K562 (cell line): Measurements from ENCODE around the gene TMEM131. TPM values are rescaled to one million over a fixed set of nuclear protein-coding genes. Genes with fewer than 3 reads are reported as not detected.

Source experiments
- BCLAF1 ChIP-seq, 2 experiments: fragments of 450-650 bp in 1 of 2; IDR thresholded peaks; 2 replicates each; pipeline ENCODE4 v1.6.1; 2011 to 2017; ENCODE audit warnings: low read depth in 2 of 2, antibody characterized with exemption in 1 of 2, borderline replicate concordance in 1 of 2, low read length in 1 of 2, mild to moderate bottlenecking in 1 of 2, mixed read lengths in 1 of 2; ENCODE audit not compliant: control insufficient read depth in 1 of 2
- CAMTA2 ChIP-seq: fragments of 250-450 bp; sonication (Bioruptor Pico); conservative IDR thresholded peaks from 2 replicates; pipeline ENCODE4 v1.5.1; 2022
- FUS ChIP-seq: fragments of 200-400 bp; formaldehyde crosslinking; optimal IDR thresholded peaks from 2 replicates; pipeline ENCODE3; 2017; ENCODE audit warnings: low read depth, low read length
- HEY1 ChIP-seq: fragments of 250-450 bp; sonication (Bioruptor Pico); IDR thresholded peaks from 2 replicates; pipeline ENCODE4 v1.5.0; 2020; ENCODE audit warnings: mild to moderate bottlenecking, moderate library complexity, borderline replicate concordance
- HLTF ChIP-seq: fragments of 450-650 bp; IDR thresholded peaks from 2 replicates; pipeline ENCODE4 v1.6.1; 2016
- THRAP3 ChIP-seq: fragments of 450-650 bp; IDR thresholded peaks from 2 replicates; pipeline ENCODE4 v1.6.1; 2016; ENCODE audit warnings: mild to moderate bottlenecking, inconsistent platforms, borderline replicate concordance
- ZBTB8A ChIP-seq: fragments of 450-650 bp; IDR thresholded peaks from 2 replicates; pipeline ENCODE4 v1.6.1; 2018; ENCODE audit warnings: mild to moderate bottlenecking, moderate library complexity; ENCODE audit not compliant: partially characterized antibody
- ZNF175 ChIP-seq: fragments of 200-800 bp; sonication (Bioruptor generic); IDR thresholded peaks from 2 replicates; pipeline ENCODE4 v1.6.1; 2016; ENCODE audit warnings: low read depth, mild to moderate bottlenecking, missing genetic modification characterization, missing compliant biosample characterization
- ZNF41 ChIP-seq: fragments of 250-450 bp; sonication (Bioruptor Pico); conservative IDR thresholded peaks from 2 replicates; pipeline ENCODE4 v1.4.0; 2020; ENCODE audit warnings: mild to moderate bottlenecking
- ZNF707 ChIP-seq: fragments of 250-450 bp; sonication (Bioruptor Pico); conservative IDR thresholded peaks from 2 replicates; pipeline ENCODE4 v1.8.0; 2022; ENCODE audit warnings: inconsistent platforms, mild to moderate bottlenecking, moderate library complexity
- polyA plus RNA-seq, 8 experiments: library from polyadenylated mRNA; depleted of rRNA in 4 of 8; stranded (reverse) in 5 of 8; unstranded in 3 of 8; fragments of >200 nt; fragmentation: Nextera tagmentation in 2 of 8; fragmentation: Illumina TruSeq in 1 of 8; extraction: Ambion mirVana in 2 of 8; extraction: Trizol in 1 of 8; gene quantifications; 2 replicates each; pipeline versions ENCODE4 v1.2.1 to v1.2.3, GENCODE V29; 2011 to 2014; ENCODE audit warnings: inconsistent platforms in 1 of 8, missing spikeins in 1 of 8
- total RNA-seq, 7 experiments: library from RNA; depleted of rRNA in 6 of 7; stranded (reverse); fragments of >200 nt in 6 of 7; fragmentation: Illumina TruSeq in 2 of 7; extraction: Trizol in 2 of 7; gene quantifications; 2 replicates each; pipeline versions ENCODE4 v1.2.1 to v1.2.3, GENCODE V29; 2011 to 2021; ENCODE audit warnings: low replicate concordance in 1 of 7
- TF ChIP-seq, protein P1 (sequence below): fragments of 450-650 bp; IDR thresholded peaks from 2 replicates; pipeline ENCODE4 v1.6.1; 2016; ENCODE audit warnings: antibody characterized with exemption

TMEM131 gene
- total and polyA plus RNA-seq, 9 of the 15 experiments (the other 6 are each of a cell fraction or from before 2014, with no cell fraction given) = 2.5 to 21.1 (median 12.4) TPM

GRCh38 chr2:98034745-98035144 lies 39.0 kb upstream of the TMEM131 start (continued):
- TF ChIP-seq THRAP3 (no peak), ZNF707 (no peak), ZNF41 (no peak), HEY1 (CRISPR knock-in tag) (no peak), CAMTA2 (CRISPR knock-in tag) (no peak), ZNF175 (CRISPR knock-in tag) (no peak), HLTF (no peak), BCLAF1 (IDR thresholded peaks at IDR 0.05; ENCODE audit: borderline replicate concordance in 1 of 2, control insufficient read depth in 1 of 2, low read depth in 2 of 2, low read length in 1 of 2) (no peak), FUS (no peak), ZBTB8A (no peak)
- TF ChIP-seq, protein P1, sequence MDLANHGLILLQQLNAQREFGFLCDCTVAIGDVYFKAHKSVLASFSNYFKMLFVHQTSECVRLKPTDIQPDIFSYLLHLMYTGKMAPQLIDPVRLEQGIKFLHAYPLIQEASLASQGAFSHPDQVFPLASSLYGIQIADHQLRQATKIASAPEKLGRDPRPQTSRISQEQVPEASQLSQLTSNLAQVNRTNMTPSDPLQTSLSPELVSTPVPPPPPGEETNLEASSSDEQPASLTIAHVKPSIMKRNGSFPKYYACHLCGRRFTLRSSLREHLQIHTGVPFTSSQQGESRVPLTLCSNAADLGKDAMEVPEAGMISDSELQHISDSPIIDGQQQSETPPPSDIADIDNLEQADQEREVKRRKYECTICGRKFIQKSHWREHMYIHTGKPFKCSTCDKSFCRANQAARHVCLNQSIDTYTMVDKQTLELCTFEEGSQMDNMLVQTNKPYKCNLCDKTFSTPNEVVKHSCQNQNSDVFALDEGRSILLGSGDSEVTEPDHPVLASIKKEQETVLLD = peak; percentile 47; the same call in 1 of the 2 replicates
